GM21381 (cell line): ENCODE measurements around the gene PXDC1.

Experiments
- ATAC-seq: cut with Tn5 transposase; IDR thresholded peaks from one replicate; pipeline ENCODE4 v1.9.1; 2021; ENCODE audit warnings: mild to moderate bottlenecking, moderate library complexity; ENCODE audit not compliant: unreplicated experiment

PXDC1 gene

GRCh38 chr6:3751077-3751729 lies at the start of gene PXDC1:
PXDC1 (minus strand) TSS chr6:3751713; CDS start chr6:3751531, 182 bp downstream.
- peak; percentile 4 for ATAC-seq

- no peak for ATAC-seq
Observed at GRCh38 chr6:3800850-3801591, 49.5 kb upstream of the PXDC1 start.

- ATAC-seq: no peak
Observed at GRCh38 chr6:3799719-3800118, 48.2 kb upstream of the PXDC1 start.

GRCh38 chr6:3798055-3798919 lies 46.8 kb upstream of the PXDC1 start:
- ATAC-seq: no peak

GRCh38 chr6:3797231-3798054 lies 45.9 kb upstream of the PXDC1 start:
- no peak for ATAC-seq

- no peak for ATAC-seq
Observed at GRCh38 chr6:3796719-3797041, 45.2 kb upstream of the PXDC1 start.

GRCh38 chr6:3795836-3796718 lies 44.6 kb upstream of the PXDC1 start:
- ATAC-seq: no peak

GRCh38 chr6:3794092-3794491 lies 42.6 kb upstream of the PXDC1 start:
- peak; percentile 81 for ATAC-seq

GRCh38 chr6:3793545-3793944 lies 42.0 kb upstream of the PXDC1 start:
- ATAC-seq: no peak

- no peak for ATAC-seq
Observed at GRCh38 chr6:3791526-3792203, 40.2 kb upstream of the PXDC1 start.

- no peak for ATAC-seq
Observed at GRCh38 chr6:3789896-3790558, 38.5 kb upstream of the PXDC1 start.

- ATAC-seq: no peak
Observed at GRCh38 chr6:3789018-3789895, 37.7 kb upstream of the PXDC1 start.

GRCh38 chr6:3788408-3789017 lies 37.0 kb upstream of the PXDC1 start:
- ATAC-seq: no peak

GRCh38 chr6:3786141-3786540 lies 34.6 kb upstream of the PXDC1 start:
- no peak for ATAC-seq

- ATAC-seq: no peak
Observed at GRCh38 chr6:3785745-3786098, 34.2 kb upstream of the PXDC1 start.

- ATAC-seq: no peak
Observed at GRCh38 chr6:3784885-3785744, 33.6 kb upstream of the PXDC1 start.

- ATAC-seq: no peak
Observed at GRCh38 chr6:3784423-3784822, 32.9 kb upstream of the PXDC1 start.
